ENCODE measurements around the gene WDR74.

DNA sequence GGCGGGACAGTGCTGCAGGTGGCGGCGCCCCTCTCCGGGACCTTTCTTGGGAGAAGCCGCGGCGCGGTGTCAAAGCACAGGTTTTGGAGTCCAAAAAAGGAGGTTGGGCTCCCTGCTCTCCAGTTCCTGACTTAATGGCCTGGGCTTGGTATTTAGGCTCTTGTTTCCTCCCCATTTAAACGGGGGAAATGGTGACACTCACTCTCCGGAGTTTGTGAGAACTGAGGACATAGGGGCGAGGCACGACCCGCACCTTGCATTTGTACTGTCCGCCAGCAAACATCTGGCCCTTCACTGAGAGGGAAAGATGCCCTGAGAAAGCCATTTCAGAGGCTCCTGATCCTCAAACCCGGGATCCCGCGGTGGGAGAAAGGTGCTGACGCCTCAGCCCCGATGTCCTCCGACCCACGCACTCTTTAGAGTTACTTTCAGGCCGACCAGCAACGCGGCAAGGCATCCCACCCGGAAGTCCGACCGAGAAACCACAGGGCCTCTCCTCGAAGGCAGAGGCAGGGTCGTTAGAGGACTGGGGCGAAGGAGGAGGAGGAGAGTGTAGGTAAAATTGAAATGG lies 2.9 kb upstream of the WDR74 start:
- TF ChIP-seq, protein P1, sequence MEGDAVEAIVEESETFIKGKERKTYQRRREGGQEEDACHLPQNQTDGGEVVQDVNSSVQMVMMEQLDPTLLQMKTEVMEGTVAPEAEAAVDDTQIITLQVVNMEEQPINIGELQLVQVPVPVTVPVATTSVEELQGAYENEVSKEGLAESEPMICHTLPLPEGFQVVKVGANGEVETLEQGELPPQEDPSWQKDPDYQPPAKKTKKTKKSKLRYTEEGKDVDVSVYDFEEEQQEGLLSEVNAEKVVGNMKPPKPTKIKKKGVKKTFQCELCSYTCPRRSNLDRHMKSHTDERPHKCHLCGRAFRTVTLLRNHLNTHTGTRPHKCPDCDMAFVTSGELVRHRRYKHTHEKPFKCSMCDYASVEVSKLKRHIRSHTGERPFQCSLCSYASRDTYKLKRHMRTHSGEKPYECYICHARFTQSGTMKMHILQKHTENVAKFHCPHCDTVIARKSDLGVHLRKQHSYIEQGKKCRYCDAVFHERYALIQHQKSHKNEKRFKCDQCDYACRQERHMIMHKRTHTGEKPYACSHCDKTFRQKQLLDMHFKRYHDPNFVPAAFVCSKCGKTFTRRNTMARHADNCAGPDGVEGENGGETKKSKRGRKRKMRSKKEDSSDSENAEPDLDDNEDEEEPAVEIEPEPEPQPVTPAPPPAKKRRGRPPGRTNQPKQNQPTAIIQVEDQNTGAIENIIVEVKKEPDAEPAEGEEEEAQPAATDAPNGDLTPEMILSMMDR (IDR thresholded peaks at IDR 0.05): no peak
- TF ChIP-seq NPAS2 (CRISPR knock-in tag; IDR thresholded peaks at IDR 0.05; ENCODE audit: borderline replicate concordance) (no peak), HDAC2 (IDR thresholded peaks at IDR 0.05) (no peak), FOSL2 (IDR thresholded peaks at IDR 0.05) (no peak), FOSL2 (CRISPR knock-in tag; IDR thresholded peaks at IDR 0.05) (no peak), BHLHE40 (IDR thresholded peaks at IDR 0.05; ENCODE audit: low read depth, low read length) (no peak), ZFP36 (IDR thresholded peaks at IDR 0.05; ENCODE audit: borderline replicate concordance, partially characterized antibody) (no peak)
- TF ChIP-seq, protein P2, sequence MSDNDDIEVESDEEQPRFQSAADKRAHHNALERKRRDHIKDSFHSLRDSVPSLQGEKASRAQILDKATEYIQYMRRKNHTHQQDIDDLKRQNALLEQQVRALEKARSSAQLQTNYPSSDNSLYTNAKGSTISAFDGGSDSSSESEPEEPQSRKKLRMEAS (IDR thresholded peaks at IDR 0.05): no peak
- TF ChIP-seq, protein P3, sequence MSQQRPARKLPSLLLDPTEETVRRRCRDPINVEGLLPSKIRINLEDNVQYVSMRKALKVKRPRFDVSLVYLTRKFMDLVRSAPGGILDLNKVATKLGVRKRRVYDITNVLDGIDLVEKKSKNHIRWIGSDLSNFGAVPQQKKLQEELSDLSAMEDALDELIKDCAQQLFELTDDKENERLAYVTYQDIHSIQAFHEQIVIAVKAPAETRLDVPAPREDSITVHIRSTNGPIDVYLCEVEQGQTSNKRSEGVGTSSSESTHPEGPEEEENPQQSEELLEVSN (IDR thresholded peaks at IDR 0.05; ENCODE audit: borderline replicate concordance, low read depth): peak; percentile 46; the same call in 1 of the 2 replicates
